Sciatic nerve (tissue), 2 donors: ENCODE measurements around the gene TDRD3. TPM values are rescaled to one million over a fixed set of nuclear protein-coding genes. Genes with fewer than 3 reads are reported as not detected.
"Not testable (repeated sequence)": the region's sequence is repeated elsewhere in the genome, so short reads cannot be mapped to it uniquely, and the experiment has no call there.

Experiments
- ATAC-seq: fragments of 200-7000 bp; cut with Tn5 transposase; one replicate; pipeline ENCODE4 v1.9.1; 2020; ENCODE audit warnings: mild to moderate bottlenecking, moderate library complexity
- DNase-seq: peaks from one replicate; pipeline ENCODE4 v3.0.0-alpha.2; 2020; ENCODE audit warnings: low spot score
- intact Hi-C: fragments of 100-400 bp; cut with DNase I; formaldehyde crosslinking; loops from one replicate; pipeline ENCODE4 v1.14.2; 2022
- total RNA-seq: library from RNA; stranded (reverse); fragmentation: NEBNext Ultra II Directional; extraction: Animal tissue kit (Norgen Biotek cat#: 25700); gene quantifications from one replicate; pipeline ENCODE4 v1.2.1, GENCODE V29; 2021
- donor health status: DM: no; HTN: no; CAD: no.
- donor health status: DM: no; HTN: no; CAD: no.

The TDRD3 gene
- 55.7 TPM for total RNA-seq

- peak; percentile 91 for ATAC-seq
- DNase-seq: peak; percentile 90
- intact Hi-C loops: no loop called here
Observed at GRCh38 chr13:60396783-60397703, at the start of gene TDRD3. TDRD3 (plus strand) TSS chr13:60397220; CDS start chr13:60397365, 145 bp downstream.

GRCh38 chr13:60347690-60348089, 49.3 kb upstream of the TDRD3 start:
- no peak for DNase-seq
- intact Hi-C loops: no loop called here
- no peak for ATAC-seq

GRCh38 chr13:60348097-60348496, 48.9 kb upstream of the TDRD3 start:
- intact Hi-C loops: no loop called here
- ATAC-seq: no peak
- DNase-seq: no peak

GRCh38 chr13:60351326-60351725, 45.7 kb upstream of the TDRD3 start:
- intact Hi-C loops: no loop called here
- DNase-seq (no peak), ATAC-seq (peak; percentile 24)

- DNase-seq: no peak
- ATAC-seq: no peak
- intact Hi-C loops: no loop called here
Observed at GRCh38 chr13:60351855-60352615, 45.0 kb upstream of the TDRD3 start.

- intact Hi-C loops: no loop called here
- DNase-seq (no peak), ATAC-seq (no peak)
Observed at GRCh38 chr13:60352644-60353043, 44.4 kb upstream of the TDRD3 start.

GRCh38 chr13:60355056-60355455, 42.0 kb upstream of the TDRD3 start:
- ATAC-seq: no peak
- intact Hi-C loops: no loop called here
- DNase-seq: no peak

- intact Hi-C loops: no loop called here
- DNase-seq (no peak), ATAC-seq (no peak)
Observed at GRCh38 chr13:60356970-60357369, 40.0 kb upstream of the TDRD3 start.

- intact Hi-C loops: no loop called here
- ATAC-seq: no peak
Observed at GRCh38 chr13:60358453-60358852, 38.6 kb upstream of the TDRD3 start.

GRCh38 chr13:60363288-60363687, 33.7 kb upstream of the TDRD3 start:
- ATAC-seq (no peak), DNase-seq (no peak)
- intact Hi-C loops: no loop called here

More at GRCh38 chr13:60358453-60358852, 38.6 kb upstream of the TDRD3 start:
- DNase-seq: no peak

GRCh38 chr13:60369242-60369641, 27.8 kb upstream of the TDRD3 start:
- intact Hi-C loops: no loop called here
- no peak for ATAC-seq
- DNase-seq: no peak

- no peak for ATAC-seq
- intact Hi-C loops: no loop called here
Observed at GRCh38 chr13:60370343-60370742, 26.7 kb upstream of the TDRD3 start.

GRCh38 chr13:60372141-60372540, 24.9 kb upstream of the TDRD3 start:
- ATAC-seq (no peak), DNase-seq (no peak)
- intact Hi-C loops: no loop called here

More at GRCh38 chr13:60370343-60370742, 26.7 kb upstream of the TDRD3 start:
- DNase-seq: no peak

- ATAC-seq, DNase-seq, intact Hi-C loops: not testable (repeated sequence)
Observed at GRCh38 chr13:60379282-60379681, 17.7 kb upstream of the TDRD3 start.

GRCh38 chr13:60379837-60380565, 17.0 kb upstream of the TDRD3 start:
- ATAC-seq: no peak
- DNase-seq: no peak
- intact Hi-C loops: no loop called here

- ATAC-seq (no peak), DNase-seq (no peak)
- intact Hi-C loops: no loop called here
Observed at GRCh38 chr13:60384911-60385310, 12.1 kb upstream of the TDRD3 start.

- intact Hi-C loops: no loop called here
- no peak for ATAC-seq
Observed at GRCh38 chr13:60386250-60386649, 10.8 kb upstream of the TDRD3 start.

GRCh38 chr13:60392131-60392530, 4.9 kb upstream of the TDRD3 start:
- intact Hi-C loops: no loop called here
- no peak for ATAC-seq
- no peak for DNase-seq

More at GRCh38 chr13:60386250-60386649, 10.8 kb upstream of the TDRD3 start:
- DNase-seq: no peak
